Activated CD4-positive, CD25-positive, alpha-beta regulatory T cell treated with anti-CD3 and anti-CD28 coated beads, Interleukin-2, amount 50 U/mL, for 72 hours (primary cell): Measurements from ENCODE around the gene RNASE11.
"Not testable (repeated sequence)": the region's sequence is repeated elsewhere in the genome, so short reads cannot be mapped to it uniquely, and the experiment has no call there.

Source experiments
- DNase-seq: peaks from one replicate; pipeline ENCODE4 v3.0.0; 2021

Gene RNASE11

DNA sequence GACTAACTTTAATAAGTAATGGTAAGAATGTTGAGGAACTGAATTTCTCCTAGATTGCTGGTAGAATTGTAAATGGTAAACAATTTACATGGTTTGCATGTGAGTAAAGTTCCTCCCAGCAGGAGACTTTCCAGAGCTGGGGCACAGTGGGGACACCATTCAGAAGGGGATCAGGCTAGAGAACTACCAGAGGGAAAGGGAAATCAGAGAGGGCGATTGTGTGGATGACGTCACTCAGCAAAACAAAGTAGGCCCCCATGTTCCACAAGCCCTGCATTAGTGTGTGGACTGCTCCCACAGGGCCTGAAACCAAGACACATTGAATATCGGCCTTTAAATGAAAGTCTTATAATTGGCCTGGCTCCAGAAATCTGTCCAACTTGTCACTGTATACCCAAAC is 9.5 kb downstream of the RNASE11 start:
- no peak for DNase-seq

- DNase-seq: not testable (repeated sequence)
These were observed 15.3 kb downstream of the RNASE11 start for GRCh38 chr14:20572382-20572990.

- not testable (repeated sequence) for DNase-seq
These were observed 17.1 kb downstream of the RNASE11 start for GRCh38 chr14:20570720-20571119.

DNA sequence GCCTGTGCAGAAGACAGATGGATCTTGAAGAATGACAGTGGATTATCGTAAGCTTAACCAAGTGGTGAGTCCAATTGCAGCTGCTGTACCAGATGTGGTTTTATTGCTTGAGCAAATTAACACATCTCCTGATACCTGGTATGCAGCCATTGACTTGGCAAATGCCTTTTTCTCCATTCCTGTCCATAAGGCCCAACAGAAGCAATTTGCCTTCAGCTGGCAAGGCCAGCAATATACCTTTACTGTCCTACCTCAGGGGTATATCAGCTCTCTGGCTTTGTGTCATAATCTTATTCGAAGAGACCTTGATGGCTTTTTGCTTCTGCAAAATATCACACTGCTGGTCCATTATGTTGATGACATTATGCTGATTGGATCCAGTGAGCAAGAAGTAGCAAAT is 17.9 kb downstream of the RNASE11 start:
- not testable (repeated sequence) for DNase-seq

DNA sequence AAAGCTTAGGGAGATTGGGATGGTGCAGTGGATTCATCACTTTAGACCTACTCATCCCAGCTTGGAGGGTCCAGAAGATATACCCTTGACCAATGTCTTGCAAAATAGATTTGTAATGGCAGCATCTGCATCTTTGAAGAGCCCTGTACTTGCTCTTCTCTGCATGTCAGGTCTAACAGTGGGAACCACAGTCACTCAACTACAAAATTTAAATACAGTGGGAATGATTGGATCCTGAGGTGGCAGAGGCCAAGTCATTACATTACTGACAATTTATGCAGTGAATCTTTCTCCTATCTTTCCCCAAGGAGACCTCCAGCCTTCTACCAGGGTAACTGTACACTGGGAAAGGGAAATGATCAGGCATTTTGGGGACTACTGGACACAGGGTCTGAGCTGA is 18.7 kb downstream of the RNASE11 start:
- DNase-seq: no peak

DNA sequence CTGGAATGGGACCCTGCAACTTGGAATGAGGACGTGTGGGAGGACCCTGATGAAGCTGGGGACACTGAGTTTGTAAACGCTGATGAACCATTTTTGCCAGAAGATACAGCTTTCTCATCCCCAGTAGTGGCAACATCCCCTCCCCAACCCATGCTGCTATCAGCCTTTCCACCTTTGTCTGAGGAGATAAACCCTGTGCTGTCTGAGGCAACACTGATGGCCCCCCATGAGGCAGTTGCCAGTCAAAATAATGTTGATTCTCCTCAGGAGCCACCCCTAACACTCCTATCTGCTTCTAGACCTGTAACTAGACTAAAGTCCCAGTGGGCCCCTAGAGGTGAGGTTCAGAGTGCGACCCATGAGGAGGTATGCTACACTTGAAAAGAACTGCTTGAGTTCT is 19.4 kb downstream of the RNASE11 start:
- no peak for DNase-seq

DNA sequence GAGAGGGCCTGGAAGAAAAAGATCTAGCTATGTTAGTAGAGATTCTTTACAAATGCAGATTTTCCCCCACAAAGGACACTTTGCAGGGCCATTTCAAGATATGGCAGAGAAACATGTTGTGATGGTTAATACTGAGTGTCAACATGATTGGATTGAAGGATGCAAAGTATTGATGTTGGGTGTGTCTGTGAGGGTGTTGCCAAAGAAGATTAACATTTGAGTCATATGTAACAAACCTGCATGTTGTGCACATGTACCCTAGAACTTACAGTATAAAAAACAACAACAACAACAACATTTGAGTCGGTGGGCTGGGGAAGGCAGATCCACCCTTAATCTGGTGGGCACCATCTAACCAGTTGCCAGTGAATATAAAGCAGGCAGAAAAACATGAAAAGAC is 20.6 kb downstream of the RNASE11 start:
- DNase-seq: not testable (repeated sequence)

GRCh38 chr14:20564501-20564997 is 23.3 kb downstream of the RNASE11 start:
- no peak for DNase-seq

- DNase-seq: no peak
These were observed 23.8 kb downstream of the RNASE11 start for GRCh38 chr14:20563971-20564370.

DNA sequence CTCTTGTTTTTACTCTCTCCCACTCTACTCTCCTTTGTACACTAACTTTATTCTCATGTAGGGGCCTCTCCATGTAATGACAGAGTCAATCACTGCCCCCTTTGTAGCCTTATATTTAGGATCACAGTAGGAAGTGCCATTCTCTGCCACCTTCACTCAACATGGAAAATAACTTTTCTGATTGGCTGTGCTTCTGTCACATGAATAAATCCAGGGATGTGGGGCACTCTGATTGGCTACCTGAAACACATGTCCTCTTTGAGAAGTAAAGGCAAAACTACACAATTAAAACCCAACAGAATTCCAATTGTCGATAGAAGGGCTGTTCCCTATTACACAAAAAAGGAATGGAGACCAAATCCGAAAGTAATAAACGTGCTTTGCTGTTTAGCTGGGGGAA is 26.8 kb downstream of the RNASE11 start, which contains the start of gene RNASE9:
TSS of gene RNASE9 (minus strand) at position 87 of the 400 bp plus-strand sequence.
- DNase-seq: no peak

DNA sequence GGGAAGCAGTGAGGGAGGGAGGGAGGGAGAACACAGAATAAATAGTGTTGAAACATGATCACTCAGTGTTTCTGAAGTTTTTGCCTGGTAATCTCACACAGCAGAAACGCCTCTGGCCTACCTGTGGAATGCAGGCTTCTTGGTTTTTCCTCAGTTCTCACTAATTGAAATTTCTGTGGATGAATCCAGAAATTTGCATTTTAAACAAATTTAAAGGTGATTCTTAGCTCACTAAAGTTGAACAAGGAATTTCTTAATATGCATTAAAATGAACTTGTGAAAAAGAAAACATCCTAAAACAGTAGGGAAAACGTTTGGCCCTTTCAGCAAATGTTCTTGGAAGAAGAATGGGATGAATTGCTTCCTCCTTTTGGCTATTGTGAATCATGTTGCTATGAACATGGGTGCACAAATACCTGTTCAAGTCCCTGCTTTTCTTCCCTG is 28.3 kb downstream of the RNASE11 start:
- no peak for DNase-seq

GRCh38 chr14:20557212-20557542 is 30.6 kb downstream of the RNASE11 start:
- DNase-seq: no peak

DNA sequence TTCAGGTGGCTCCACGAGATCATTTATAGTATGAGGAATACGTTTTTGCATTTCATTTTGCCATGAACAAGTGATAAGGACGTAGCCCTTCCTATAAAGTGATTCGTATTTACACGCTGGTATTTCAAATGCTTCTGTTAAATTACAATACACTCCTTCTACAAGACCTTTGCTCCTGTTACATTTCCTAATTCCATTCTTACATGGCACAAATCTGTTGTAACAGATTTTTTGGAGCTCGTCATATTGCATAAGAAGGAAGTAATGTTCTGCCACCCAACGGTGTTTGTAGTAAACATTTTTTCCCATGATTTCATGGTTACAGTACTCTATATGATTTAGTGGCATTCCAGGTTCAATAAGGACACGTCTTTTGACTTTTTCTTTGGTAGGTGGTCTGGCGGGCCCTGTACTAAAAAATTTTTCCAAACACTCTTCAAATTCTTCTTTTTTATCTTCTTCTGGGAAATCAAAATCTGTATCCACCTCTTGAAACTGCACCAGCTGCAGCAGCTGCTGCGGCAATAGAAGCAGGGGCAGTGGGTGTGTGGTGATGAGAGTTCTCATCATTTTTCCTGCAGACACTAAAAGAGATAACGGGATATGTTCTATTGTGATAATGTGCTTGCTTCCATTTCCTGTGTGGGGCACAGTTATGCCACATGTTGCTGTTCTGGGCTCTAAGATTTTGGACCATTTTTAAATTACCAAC is 31.1 kb downstream of the RNASE11 start:
- no peak for DNase-seq

DNA sequence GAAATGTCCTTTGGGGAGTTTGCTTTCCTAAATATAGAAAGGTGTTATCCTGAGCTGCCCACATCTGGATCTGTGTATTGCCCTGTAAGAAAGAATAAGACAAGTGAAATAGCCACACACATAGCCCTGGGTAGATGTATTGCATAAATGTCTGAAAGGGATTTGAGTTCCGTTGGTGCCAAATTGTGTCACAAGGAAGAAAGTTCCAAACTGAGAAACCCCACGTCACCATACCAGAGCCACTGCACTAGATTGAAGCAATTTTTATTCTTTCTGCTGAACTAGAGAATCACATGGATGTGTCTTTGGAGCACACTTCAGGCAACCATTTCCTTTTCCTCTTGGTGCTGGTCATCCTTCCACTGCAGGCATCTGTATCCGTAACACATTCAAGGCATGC is 32.0 kb downstream of the RNASE11 start:
- DNase-seq: no peak

DNA sequence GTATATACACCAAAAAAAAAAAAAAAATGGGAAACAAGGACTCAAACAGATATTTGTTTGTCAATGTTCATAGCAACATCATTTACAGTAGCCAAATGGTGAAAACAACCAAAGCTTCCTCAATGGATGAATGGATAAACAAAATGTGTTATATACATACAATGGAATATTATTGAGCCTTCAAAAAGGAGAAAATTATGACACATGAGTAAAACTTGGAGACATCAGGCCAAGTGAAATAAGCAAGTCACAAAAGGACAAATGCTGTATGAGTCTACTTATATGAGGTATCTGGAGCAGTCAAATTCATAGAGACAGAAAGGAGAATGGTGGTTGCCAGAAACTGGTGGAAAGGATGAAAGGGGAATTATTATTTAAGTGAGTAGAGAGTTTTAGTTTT is 34.8 kb downstream of the RNASE11 start:
- DNase-seq: no peak

DNA sequence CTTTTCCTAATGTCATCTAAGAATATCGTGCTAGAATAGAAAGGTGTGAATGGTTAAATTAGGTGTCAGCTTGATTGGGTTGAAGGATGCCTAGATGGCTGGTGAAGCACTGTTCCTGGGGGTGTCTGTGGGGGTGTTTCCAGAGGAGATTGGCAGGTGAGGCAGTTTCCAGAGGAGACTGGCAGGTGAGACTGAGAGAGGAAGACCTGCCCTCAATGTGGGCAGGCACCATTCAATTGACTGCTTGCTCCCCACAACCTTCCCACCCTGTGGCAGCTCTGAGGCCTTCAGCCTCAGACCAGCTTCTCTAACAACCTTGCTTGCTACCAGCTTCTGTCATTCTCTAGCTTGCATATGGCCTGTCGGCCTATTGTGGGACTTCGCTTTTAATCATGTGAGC is 36.2 kb downstream of the RNASE11 start:
- no peak for DNase-seq

- DNase-seq: no peak
These were observed 36.9 kb downstream of the RNASE11 start for GRCh38 chr14:20550926-20551325.

DNA sequence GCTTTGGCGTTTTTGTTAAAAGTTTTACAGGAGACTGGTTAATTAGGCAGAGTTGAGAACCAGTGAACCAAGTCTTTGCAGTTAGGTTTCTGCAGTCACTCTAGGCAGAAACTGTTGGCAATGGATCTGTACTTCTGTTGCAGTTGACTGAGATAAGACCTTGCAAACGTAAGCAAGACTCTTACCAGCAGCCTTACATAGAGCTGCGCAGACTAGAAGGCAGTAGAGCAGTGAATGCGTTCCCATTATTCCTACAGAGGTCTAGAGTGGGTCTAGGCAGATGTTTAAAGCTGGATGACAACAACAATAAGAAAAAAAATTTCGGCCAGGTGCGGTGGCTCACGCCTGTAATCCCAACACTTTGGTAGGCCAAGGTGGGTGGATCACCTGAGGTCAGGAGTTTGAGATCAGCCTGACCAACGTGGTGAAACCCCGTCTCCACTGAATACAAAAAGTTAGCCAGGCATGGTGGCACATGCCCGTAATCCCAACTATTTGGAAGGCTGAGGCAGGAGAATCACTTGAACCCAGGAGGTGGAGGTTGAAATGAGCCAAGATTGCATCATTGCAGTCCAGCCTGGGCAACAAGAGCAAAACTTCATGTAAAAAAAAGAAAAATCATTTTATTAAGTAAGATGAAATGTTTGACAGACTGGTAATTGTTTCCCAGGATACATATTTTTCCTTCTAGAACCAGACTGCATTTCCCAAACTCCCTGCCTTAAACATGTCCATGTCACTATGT is 39.2 kb downstream of the RNASE11 start:
- no peak for DNase-seq

- DNase-seq: no peak
These were observed 40.9 kb downstream of the RNASE11 start for GRCh38 chr14:20546877-20547276.

DNA sequence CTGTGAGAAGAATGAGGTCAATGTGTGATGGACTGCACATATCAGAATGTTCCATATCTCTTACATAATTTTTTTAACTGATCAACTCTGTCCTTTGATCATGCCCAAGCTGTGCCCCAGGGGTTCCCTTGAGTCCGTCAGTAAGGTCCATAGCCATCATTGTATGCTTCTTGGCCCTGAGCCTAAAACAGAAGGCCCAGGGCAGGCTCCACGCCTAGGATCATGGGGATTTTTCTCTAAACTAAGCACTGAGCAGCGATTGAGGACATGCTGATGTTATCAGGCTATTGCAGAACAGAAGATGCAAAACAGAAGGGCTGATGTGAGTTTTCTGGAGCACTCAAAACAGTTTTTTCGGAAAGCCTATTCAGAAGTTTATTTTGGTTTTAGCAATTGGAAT is 47.9 kb downstream of the RNASE11 start:
- no peak for DNase-seq
